ENCODE results near the gene ZNF488.

ZNF488 gene

GRCh38 chr10:47365431-47366180 is 18.5 kb downstream of the ZNF488 start:
- DNase-seq, result peak in 1 of 3 experiments; percentile 1

- no peak for DNase-seq
These were observed 19.2 kb downstream of the ZNF488 start for GRCh38 chr10:47364911-47365310.

- peak; percentile 21 to 53 (median 39) for DNase-seq
These were observed 19.7 kb downstream of the ZNF488 start for GRCh38 chr10:47364366-47364765.

GRCh38 chr10:47363781-47364180 is 20.3 kb downstream of the ZNF488 start:
- DNase-seq, result no peak

- no peak for DNase-seq
These were observed 21.9 kb downstream of the ZNF488 start for GRCh38 chr10:47362199-47362598.

- peak in 2 of 3 experiments; percentile 34 to 42 for DNase-seq
These were observed 22.8 kb downstream of the ZNF488 start for GRCh38 chr10:47361293-47361692.

GRCh38 chr10:47360419-47361040 is 23.6 kb downstream of the ZNF488 start:
- no peak for DNase-seq

- no peak for DNase-seq
These were observed 24.3 kb downstream of the ZNF488 start for GRCh38 chr10:47359626-47360418.

GRCh38 chr10:47359101-47359500 is 25.0 kb downstream of the ZNF488 start:
- DNase-seq, result no peak

GRCh38 chr10:47358457-47358856 is 25.6 kb downstream of the ZNF488 start:
- DNase-seq, result no peak

- no peak for DNase-seq
These were observed 26.2 kb downstream of the ZNF488 start for GRCh38 chr10:47357911-47358310.

- DNase-seq, result no peak
These were observed 26.9 kb downstream of the ZNF488 start for GRCh38 chr10:47357131-47357582.

GRCh38 chr10:47356708-47357107 is 27.4 kb downstream of the ZNF488 start:
- no peak for DNase-seq

- DNase-seq, result no peak
These were observed 29.2 kb downstream of the ZNF488 start for GRCh38 chr10:47354900-47355299.

GRCh38 chr10:47354165-47354564 is 29.9 kb downstream of the ZNF488 start:
- peak in 1 of 3 experiments; percentile 0 for DNase-seq

- DNase-seq, result no peak
These were observed 30.7 kb downstream of the ZNF488 start for GRCh38 chr10:47353351-47353750.

- no peak for DNase-seq
These were observed 31.9 kb downstream of the ZNF488 start for GRCh38 chr10:47351899-47352815.

GRCh38 chr10:47350671-47351640 is 33.1 kb downstream of the ZNF488 start:
- DNase-seq, result no peak

- DNase-seq, result no peak
These were observed 34.1 kb downstream of the ZNF488 start for GRCh38 chr10:47349941-47350371.

GRCh38 chr10:47349516-47349915 is 34.6 kb downstream of the ZNF488 start:
- no peak for DNase-seq

Measured in NCI-H1417 (cell line).